GM19467 (cell line): ENCODE data around the gene STK24.

Experiments
- ATAC-seq: cut with Tn5 transposase; IDR thresholded peaks from one replicate; pipeline ENCODE4 v1.9.1; 2021; ENCODE audit warnings: mild to moderate bottlenecking, moderate library complexity; ENCODE audit not compliant: unreplicated experiment

The STK24 gene

GRCh38 chr13:98478189-98479129 is 98.4 kb downstream of the STK24 start:
- ATAC-seq, result no peak

- peak; percentile 95 for ATAC-seq
Measured at GRCh38 chr13:98476538-98476966, 100.4 kb downstream of the STK24 start.

DNA sequence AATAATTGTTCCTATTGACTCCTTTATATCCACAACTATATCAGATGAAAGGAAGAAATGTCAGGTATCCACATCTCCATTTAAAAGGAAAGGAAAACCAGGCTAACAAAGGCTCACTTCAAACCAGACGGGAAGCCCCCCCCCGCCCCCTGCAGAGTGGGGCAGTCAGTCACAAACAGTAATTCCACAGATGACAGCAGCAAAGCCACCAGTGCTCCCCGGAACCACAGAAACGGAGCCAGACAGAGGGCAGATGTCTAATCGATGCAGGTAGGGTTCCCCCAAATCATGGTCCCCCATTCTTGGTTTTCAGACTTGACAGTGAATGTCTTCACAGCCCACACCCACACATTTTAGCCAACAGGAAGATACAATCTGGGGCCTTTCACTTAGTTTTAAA is 100.8 kb downstream of the STK24 start:
- ATAC-seq, result peak; percentile 29

GRCh38 chr13:98475522-98475921 is 101.4 kb downstream of the STK24 start:
- no peak for ATAC-seq

DNA sequence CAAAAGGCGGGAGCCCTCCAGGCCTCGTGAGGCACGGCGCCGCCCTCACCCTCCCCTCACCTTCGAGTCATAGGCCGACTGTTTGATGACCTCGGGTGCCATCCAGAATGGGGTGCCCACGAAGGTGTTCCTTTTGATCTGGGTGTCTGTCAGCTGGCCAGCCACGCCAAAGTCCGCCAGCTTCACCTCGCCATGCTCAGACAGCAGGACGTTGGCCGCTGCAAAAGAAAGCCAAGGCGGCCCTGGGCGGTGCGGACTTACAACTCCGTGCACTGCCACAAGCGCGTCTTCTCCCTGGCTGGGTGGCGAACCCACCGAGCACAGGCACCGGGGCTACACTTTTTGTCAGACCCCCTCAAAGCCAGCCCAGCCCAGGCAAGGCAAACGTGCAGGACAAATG is 102.1 kb downstream of the STK24 start:
- no peak for ATAC-seq

DNA sequence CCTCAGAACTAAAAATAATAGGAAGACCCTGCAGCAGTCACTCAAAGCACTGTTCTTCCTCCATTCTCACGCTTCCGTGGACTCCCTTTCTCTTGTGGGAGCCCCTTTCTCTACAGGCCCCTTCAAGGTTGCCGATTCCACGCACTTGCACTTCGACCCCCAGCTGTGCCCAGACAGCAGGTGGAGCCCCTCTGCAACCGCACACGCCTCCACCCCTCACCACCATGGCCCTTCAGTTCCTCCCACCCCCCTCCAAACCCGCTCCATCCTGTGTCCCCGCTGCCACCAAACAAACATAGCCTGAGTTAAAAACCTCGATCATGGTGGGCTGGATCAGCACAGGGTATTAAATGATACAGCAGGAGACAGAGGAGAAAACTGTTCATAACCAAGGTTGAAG is 102.6 kb downstream of the STK24 start:
- ATAC-seq, result no peak

GRCh38 chr13:98473788-98474144 is 103.1 kb downstream of the STK24 start:
- no peak for ATAC-seq

DNA sequence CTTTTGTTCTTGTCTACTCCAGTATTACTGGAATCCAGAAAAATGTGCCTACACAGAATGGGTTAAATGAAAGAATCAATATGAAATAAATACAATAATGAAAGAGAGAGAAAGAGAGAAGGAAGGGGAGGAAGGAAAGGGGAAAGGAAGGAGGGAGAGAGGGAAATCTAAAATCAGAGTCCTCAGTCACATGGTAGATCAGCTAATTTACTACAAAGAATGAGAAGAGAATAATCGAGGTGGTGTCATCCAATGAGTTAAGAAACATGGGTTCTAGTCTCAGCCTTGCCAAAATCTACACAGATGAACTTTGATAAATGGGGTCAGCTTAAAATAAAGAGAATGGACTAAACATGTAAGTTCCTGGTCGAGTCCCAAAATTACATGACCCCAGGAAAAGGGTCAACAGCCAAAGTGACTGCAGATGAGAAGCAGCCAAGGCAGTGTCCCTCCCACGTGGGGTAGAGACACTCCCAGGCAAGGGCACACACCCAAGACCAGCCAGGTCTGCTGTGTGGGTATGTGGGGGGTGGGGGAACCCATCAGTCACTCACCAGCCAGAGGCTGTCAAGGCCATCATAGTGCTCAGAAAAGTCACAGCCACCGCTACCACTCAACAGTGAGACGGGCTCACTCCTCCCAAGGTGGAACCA is 103.6 kb downstream of the STK24 start:
- ATAC-seq, result no peak

- ATAC-seq, result no peak
Measured at GRCh38 chr13:98471934-98472333, 105.0 kb downstream of the STK24 start.

GRCh38 chr13:98470920-98471319 is 106.0 kb downstream of the STK24 start:
- no peak for ATAC-seq

DNA sequence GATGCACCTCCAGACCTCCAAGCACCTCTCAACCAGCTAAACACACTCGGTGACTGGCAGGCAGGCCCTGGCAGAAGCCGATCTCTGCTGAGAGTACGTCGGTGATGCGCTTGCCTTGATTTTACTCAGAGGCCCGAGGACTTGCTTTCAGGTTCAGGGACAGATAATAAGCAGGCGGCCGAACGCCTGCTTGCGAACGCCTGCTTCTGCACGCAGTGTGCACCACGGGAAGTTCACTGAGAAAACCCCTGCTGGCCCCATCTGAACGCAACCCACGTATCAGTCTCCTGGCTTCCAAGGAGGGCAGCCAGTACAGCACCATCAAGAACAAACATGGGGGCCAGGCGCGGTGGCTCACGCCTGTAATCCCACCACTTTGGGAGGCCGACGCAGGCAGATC is 108.0 kb downstream of the STK24 start:
- ATAC-seq, result no peak

- no peak for ATAC-seq
Measured at GRCh38 chr13:98468361-98468760, 108.5 kb downstream of the STK24 start.

GRCh38 chr13:98467263-98467985 is 109.5 kb downstream of the STK24 start:
- ATAC-seq, result no peak

GRCh38 chr13:98466634-98467236 is 110.2 kb downstream of the STK24 start:
- ATAC-seq, result no peak

DNA sequence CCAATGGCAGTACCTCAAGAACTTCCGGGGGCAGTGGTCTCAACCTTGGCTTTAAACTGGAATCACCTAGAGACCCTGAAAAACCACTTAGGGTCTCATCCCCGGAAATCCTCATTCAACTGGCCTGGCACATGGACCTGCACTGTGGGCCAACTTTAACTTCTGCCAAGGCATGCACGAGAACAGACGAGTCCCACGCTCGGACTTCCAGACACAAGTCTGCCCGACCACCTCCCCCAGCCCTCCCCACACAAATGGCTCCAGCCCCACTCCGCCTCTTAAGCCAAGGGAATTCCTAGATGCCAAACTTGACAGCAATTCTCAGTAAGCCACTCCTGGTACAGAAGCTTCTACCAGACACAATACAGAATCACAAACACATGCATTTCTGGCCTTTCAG is 114.0 kb downstream of the STK24 start:
- ATAC-seq, result no peak

- no peak for ATAC-seq
Measured at GRCh38 chr13:98462241-98462882, 114.5 kb downstream of the STK24 start.

GRCh38 chr13:98461486-98462240 is 115.2 kb downstream of the STK24 start:
- no peak for ATAC-seq

DNA sequence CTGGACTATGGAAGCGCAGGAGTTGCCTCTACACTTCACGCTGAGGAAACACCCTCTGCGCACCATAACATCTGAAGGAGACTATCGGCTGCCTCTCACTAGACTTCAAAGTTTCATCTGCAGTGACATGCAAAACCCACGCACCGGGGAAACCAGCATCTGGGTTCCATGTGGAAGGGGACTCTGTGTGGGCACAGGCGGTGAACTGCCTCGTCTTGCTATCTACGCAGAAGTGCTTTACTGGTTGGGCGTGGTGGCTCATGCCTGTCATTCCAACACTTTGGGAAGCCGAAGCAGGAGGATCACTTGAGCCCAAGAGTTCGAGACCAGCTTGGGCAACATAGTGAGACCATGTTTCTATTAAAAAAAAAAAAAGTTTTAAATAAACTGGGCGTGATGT is 116.4 kb downstream of the STK24 start:
- no peak for ATAC-seq

DNA sequence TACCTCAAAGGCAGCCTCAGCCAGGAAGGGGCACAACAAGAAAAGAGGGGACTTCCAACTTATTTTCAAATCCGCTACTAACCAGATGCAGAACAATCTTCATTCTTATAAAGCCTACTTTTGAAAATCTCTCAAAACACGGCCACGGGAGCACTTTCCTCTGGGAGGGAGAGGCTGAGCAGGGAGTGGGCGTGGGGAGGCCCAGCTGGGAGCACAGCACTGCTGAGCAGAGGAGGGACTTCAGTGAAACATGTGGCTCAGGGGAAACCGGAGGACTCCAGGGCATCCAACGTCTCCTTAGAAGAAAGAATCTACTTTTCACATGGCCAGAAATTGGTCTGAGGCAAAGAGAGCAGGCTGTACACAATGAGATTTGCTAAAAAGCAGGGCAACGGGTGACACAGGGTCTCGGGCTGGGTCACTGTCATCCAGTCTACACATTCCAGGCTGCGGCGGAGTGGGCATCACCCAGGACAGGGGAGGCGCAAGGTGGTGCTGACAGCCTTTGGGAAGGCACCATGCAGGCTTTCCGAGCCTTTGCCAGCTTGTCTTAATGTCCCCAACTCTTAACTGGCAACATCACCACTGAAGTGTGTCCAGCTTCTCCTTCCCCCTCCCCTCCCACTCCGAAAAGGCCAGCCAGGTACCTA is 117.1 kb downstream of the STK24 start:
- ATAC-seq, result no peak
